Smooth muscle cell (in vitro differentiated cells): ENCODE data around the gene DENND1A. TPM values are rescaled to one million over a fixed set of nuclear protein-coding genes. Genes with fewer than 3 reads are reported as not detected.
A peak's percentile ranks its signal among the peaks of the same experiment; 100 is the strongest.

Experiments used
- DNase-seq: peaks from one replicate; lab custom pipeline; 2025; ENCODE audit not compliant: unreplicated experiment; lab: John Stamatoyannopoulos, UW
- H2AFZ ChIP-seq: fragments of 200-600 bp; sonication (generic); 2 replicates; pipeline ENCODE4 v1.6.0; 2016; ENCODE audit warnings: antibody characterized with exemption, low read depth, mild to moderate bottlenecking
- H3F3A ChIP-seq: fragments of 200-600 bp; sonication (generic); 2 replicates; pipeline ENCODE4 v1.6.0; 2017; ENCODE audit warnings: antibody characterized with exemption, low read depth
- H3K27ac ChIP-seq: fragments of 200-600 bp; sonication (generic); 2 replicates; pipeline ENCODE4 v1.5.1; 2016; ENCODE audit warnings: low read depth, mild to moderate bottlenecking
- H3K27me3 ChIP-seq: fragments of 200-600 bp; sonication (generic); 2 replicates; pipeline ENCODE4 v1.6.1; 2016; ENCODE audit warnings: low read depth, mild to moderate bottlenecking
- H3K36me3 ChIP-seq: fragments of 200-600 bp; sonication (generic); 2 replicates; pipeline ENCODE4 v1.5.1; 2016; ENCODE audit warnings: low read depth
- H3K4me1 ChIP-seq: fragments of 200-600 bp; sonication (generic); 2 replicates; pipeline ENCODE4 v1.5.1; 2016; ENCODE audit warnings: low read depth
- H3K4me2 ChIP-seq: fragments of 200-600 bp; sonication (generic); 2 replicates; pipeline ENCODE4 v1.6.0; 2016; ENCODE audit warnings: mild to moderate bottlenecking
- H3K4me3 ChIP-seq: fragments of 200-600 bp; sonication (generic); 2 replicates; pipeline ENCODE4 v1.5.1; 2016; ENCODE audit warnings: mild to moderate bottlenecking
- H3K79me2 ChIP-seq: fragments of 200-600 bp; sonication (generic); 2 replicates; pipeline ENCODE4 v1.6.0; 2016; ENCODE audit warnings: low read depth, mild to moderate bottlenecking
- H3K9ac ChIP-seq: fragments of 200-600 bp; sonication (generic); 2 replicates; pipeline ENCODE4 v1.6.0; 2016; ENCODE audit warnings: low read depth
- H3K9me3 ChIP-seq: fragments of 200-600 bp; sonication (generic); replicated peaks from 2 replicates; pipeline ENCODE4 v1.5.1; 2016; ENCODE audit warnings: low read depth
- H4K20me1 ChIP-seq: fragments of 200-600 bp; sonication (generic); 2 replicates; pipeline ENCODE4 v1.6.0; 2016; ENCODE audit warnings: low read depth
- WGBS: methylation state at CpG from one replicate; pipeline ENCODE4 v1.1.7; 2016; ENCODE audit warnings: low lambda C conversion rate; 5-methylcytosine and 5-hydroxymethylcytosine counted together
- polyA plus RNA-seq: library from polyadenylated mRNA; unstranded; fragments of >200 nt; fragmentation: Nextera tagmentation; extraction: Ambion mirVana; gene quantifications from 2 replicates; pipeline ENCODE4 v1.2.1, GENCODE V29; 2016
- total RNA-seq: library from RNA; depleted of rRNA; stranded (reverse); fragments of >200 nt; gene quantifications from 2 replicates; pipeline ENCODE4 v1.2.3, GENCODE V29; 2014
- TF ChIP-seq, protein P1 (sequence below): fragments of 200-600 bp; sonication (generic); IDR thresholded peaks from 2 replicates; pipeline ENCODE4 v1.5.1; 2017; ENCODE audit warnings: borderline replicate concordance, mild to moderate bottlenecking, antibody characterized with exemption; ENCODE audit not compliant: insufficient read depth, poor library complexity, severe bottlenecking

Gene DENND1A
- total and polyA plus RNA-seq, 2 experiments from 2014 or later = 8.1 to 20.2 TPM

DNA sequence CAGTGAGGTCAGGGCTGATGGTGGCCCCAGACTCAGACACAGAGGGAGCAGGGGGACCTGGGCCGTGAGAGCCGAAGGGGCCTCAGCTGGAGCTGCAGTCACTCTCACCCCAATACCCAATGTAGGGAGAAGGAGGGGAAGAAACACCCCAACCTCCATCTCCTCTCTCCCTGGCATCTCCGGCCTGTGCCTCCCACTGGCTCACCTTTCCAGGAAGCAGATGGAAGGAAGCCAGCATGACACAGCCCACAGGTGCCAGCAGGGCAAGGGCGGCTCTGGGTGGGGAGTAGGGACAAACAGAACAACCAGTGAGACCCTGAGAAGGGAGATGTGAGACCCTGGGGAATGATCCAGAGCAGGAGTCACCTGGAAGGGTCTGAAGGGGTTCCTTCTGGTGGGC is 576.9 kb downstream of the DENND1A start:
- no peak overlapping the region for H3K4me3 ChIP-seq
- H3K79me2 ChIP-seq = peaks cover 18% of the 10 kb centered on the region
- no peaks in the 10 kb centered on the region for H3K27me3 ChIP-seq
- H4K20me1 ChIP-seq = no peaks in the 10 kb centered on the region
- no peak overlapping the region for H3K4me2 ChIP-seq
- no peak overlapping the region for H3K27ac ChIP-seq
- 95% methylated on average over 4 of the region's 4 CpGs for WGBS
- no peak overlapping the region for H2AFZ ChIP-seq
- H3K4me1 ChIP-seq = peaks cover 18% of the 10 kb centered on the region
- no peaks in the 10 kb centered on the region for H3K36me3 ChIP-seq
- TF ChIP-seq, protein P1, sequence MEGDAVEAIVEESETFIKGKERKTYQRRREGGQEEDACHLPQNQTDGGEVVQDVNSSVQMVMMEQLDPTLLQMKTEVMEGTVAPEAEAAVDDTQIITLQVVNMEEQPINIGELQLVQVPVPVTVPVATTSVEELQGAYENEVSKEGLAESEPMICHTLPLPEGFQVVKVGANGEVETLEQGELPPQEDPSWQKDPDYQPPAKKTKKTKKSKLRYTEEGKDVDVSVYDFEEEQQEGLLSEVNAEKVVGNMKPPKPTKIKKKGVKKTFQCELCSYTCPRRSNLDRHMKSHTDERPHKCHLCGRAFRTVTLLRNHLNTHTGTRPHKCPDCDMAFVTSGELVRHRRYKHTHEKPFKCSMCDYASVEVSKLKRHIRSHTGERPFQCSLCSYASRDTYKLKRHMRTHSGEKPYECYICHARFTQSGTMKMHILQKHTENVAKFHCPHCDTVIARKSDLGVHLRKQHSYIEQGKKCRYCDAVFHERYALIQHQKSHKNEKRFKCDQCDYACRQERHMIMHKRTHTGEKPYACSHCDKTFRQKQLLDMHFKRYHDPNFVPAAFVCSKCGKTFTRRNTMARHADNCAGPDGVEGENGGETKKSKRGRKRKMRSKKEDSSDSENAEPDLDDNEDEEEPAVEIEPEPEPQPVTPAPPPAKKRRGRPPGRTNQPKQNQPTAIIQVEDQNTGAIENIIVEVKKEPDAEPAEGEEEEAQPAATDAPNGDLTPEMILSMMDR = no peak
- H3K9ac ChIP-seq = no peak overlapping the region
- no peaks in the 10 kb centered on the region for H3K9me3 ChIP-seq
- no peak for DNase-seq
- H3F3A ChIP-seq = peaks cover 4% of the 10 kb centered on the region

DNA sequence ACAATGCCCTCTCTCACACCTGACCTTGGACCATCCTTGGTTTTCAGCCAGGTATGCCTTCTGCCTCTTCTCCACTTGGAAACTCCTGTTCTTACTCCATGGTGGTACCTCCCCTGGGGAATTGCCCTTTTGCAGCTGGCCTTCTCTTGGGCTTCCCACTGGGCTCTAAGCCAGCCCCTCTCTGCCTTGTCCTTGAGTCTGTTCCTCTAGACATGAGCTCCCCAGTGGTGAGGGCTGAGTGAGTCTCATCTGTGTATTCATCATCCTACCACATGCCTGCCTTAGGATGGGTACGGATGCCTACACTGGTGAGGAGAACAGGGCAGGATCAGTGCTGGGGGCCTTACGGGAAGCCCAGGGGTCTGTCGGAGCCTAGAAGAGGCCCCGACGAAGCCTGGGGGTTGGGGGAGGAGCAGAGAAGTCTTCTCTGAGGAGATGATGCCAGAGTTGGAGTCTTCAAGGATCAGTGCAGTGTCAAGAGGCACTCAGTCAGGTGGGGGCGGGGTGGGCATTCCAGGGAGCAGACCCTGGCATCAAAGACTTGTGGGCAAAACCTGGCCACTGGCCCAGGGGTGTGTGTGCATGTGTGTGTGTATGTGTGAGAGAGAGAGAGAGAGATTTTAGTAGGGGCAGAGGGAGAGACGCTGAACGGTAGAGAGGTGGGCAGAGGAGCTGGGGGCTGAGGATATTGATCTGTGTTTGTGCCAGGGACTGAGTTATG is 579.2 kb downstream of the DENND1A start:
- Histone ChIP-seq H2AFZ (no peak overlapping the region), H3K4me1 (peaks cover 2% of the 10 kb centered on the region), H3K4me3 (no peak overlapping the region), H3K36me3 (no peaks in the 10 kb centered on the region), H4K20me1 (no peaks in the 10 kb centered on the region), H3F3A (peaks cover 4% of the 10 kb centered on the region), H3K27me3 (no peaks in the 10 kb centered on the region), H3K4me2 (no peak overlapping the region), H3K79me2 (no peaks in the 10 kb centered on the region), H3K9me3 (no peaks in the 10 kb centered on the region), H3K27ac (no peak overlapping the region), H3K9ac (no peak overlapping the region)
- 86% methylated on average over 8 of the region's 8 CpGs for WGBS
- TF ChIP-seq, protein P1 = no peak
- no peak for DNase-seq

DNA sequence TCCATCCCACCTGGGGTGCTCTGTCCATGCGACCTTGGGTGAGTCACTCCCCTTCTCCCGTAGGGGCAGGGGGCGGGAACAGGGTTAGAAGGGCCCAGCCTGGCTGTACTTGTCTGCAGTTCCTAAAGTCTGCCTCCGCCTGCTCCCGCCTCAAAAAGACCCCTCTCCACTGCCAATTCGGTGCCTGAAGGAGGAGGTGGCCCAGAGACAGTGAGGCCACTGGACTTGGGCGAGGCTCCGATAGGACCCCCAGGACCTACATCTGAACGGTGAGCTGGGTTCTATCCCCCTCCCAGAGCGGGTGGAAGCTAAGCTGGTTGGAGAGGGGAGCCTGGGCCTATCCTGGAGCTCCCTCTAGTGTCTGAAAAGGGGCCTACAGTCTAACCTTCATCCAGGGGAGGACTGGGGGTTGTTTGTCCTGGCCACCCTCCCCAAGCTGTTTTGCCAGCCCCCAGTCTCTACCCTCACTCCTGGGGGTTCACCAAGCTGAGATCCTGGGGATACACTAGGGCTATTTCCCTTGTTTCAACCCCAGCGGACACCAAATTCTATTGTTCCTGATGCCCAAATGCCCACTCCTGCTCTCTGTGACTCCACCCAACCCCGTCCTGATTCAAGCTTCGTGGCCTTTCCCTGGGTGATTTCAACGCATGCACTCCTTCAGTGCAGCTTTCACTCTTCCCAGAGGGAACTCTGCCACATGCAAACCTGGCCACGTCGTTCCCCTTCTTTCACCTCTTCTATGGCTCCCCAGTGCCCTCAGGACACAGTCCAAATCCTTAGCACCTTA is 580.0 kb downstream of the DENND1A start:
- Histone ChIP-seq H3K4me2 (peak overlapping the region; percentile 71), H3K27ac (no peak overlapping the region), H3F3A (peaks cover 3% of the 10 kb centered on the region), H3K4me3 (no peak overlapping the region), H2AFZ (no peak overlapping the region), H3K27me3 (no peaks in the 10 kb centered on the region), H3K9ac (no peak overlapping the region), H3K9me3 (no peaks in the 10 kb centered on the region), H3K36me3 (no peaks in the 10 kb centered on the region), H3K4me1 (no peaks in the 10 kb centered on the region), H4K20me1 (no peaks in the 10 kb centered on the region), H3K79me2 (no peaks in the 10 kb centered on the region)
- TF ChIP-seq, protein P1 = peak; percentile 95
- DNase-seq = peak; percentile 27
- 27% methylated on average over 16 of the region's 16 CpGs for WGBS
